GM21576 (cell line): ENCODE results near the gene BCAM.
A peak's percentile ranks its signal among the peaks of the same experiment; 100 is the strongest.
"Not testable (repeated sequence)": the region's sequence is repeated elsewhere in the genome, so short reads cannot be mapped to it uniquely, and the experiment has no call there.

Experiments used
- ATAC-seq: cut with Tn5 transposase; IDR thresholded peaks from one replicate; pipeline ENCODE4 v1.9.1; 2021; ENCODE audit warnings: mild to moderate bottlenecking, moderate library complexity; ENCODE audit not compliant: unreplicated experiment

Gene BCAM, protein sequence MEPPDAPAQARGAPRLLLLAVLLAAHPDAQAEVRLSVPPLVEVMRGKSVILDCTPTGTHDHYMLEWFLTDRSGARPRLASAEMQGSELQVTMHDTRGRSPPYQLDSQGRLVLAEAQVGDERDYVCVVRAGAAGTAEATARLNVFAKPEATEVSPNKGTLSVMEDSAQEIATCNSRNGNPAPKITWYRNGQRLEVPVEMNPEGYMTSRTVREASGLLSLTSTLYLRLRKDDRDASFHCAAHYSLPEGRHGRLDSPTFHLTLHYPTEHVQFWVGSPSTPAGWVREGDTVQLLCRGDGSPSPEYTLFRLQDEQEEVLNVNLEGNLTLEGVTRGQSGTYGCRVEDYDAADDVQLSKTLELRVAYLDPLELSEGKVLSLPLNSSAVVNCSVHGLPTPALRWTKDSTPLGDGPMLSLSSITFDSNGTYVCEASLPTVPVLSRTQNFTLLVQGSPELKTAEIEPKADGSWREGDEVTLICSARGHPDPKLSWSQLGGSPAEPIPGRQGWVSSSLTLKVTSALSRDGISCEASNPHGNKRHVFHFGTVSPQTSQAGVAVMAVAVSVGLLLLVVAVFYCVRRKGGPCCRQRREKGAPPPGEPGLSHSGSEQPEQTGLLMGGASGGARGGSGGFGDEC

DNA sequence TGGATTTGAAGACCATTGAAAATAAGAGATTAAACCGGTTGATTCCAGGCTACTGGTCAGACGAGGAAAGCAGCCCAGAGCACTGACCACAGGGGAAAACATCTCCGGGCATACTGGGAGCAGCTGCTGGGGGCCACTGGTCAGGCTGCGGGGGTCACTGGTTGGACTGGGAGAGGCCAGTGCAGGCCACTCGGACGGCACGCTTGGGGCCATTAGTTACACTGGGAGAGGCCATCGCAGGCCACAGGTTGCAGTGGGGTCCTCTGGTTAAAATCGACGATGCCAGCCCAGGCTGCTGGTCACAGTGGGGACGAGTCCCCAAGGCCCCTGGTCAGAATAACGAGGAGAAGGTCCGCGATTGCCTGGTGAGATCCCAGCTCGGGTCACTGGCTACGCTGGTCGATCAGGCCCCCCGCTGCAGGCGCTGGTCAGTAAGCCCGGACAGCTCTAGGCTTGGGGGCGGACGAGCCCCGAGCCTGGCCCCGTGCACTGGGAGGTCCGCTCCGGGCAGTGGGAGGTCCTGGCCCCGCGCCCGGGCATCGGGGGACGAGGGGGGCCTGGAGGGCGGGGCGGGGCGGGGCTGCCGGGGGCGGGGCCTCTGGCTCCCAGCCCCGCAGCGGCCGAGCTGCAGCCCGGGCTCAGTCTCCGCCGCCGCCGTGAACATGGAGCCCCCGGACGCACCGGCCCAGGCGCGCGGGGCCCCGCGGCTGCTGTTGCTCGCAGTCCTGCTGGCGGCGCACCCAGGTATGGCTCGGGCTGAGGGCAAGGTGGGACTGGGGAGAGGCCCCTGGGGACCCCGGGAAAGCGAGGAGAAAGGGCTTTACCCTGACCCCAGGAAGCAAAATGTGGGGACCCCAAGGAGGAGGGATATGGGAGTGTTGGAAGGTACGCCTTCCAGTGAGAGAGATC is at the start of gene BCAM:
Gene BCAM, plus strand, starts transcription at position 641 of the 909 bp plus-strand sequence. Its CDS starts 22 bp downstream, at position 663.
- ATAC-seq, result no peak

DNA sequence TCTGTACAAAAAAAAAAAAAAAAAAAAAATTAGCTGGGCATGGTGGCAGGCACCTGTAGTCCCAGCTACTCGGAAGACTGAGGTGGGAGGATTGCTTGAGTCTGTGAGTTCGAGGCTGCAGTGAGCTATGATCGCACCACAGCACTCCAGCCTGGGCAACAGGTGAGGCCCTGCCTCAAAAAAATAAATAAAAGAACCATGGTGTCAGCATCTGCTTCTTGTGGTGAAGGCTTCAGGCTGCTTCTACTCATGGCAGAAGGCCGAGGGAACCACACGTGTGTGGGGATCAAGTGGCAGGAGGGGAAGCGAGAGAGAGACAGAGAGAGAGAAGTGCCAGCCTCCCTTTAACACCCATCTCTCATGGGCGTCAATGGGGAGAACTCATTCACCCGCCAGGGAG is 46.9 kb upstream of the BCAM start:
- ATAC-seq, result no peak

DNA sequence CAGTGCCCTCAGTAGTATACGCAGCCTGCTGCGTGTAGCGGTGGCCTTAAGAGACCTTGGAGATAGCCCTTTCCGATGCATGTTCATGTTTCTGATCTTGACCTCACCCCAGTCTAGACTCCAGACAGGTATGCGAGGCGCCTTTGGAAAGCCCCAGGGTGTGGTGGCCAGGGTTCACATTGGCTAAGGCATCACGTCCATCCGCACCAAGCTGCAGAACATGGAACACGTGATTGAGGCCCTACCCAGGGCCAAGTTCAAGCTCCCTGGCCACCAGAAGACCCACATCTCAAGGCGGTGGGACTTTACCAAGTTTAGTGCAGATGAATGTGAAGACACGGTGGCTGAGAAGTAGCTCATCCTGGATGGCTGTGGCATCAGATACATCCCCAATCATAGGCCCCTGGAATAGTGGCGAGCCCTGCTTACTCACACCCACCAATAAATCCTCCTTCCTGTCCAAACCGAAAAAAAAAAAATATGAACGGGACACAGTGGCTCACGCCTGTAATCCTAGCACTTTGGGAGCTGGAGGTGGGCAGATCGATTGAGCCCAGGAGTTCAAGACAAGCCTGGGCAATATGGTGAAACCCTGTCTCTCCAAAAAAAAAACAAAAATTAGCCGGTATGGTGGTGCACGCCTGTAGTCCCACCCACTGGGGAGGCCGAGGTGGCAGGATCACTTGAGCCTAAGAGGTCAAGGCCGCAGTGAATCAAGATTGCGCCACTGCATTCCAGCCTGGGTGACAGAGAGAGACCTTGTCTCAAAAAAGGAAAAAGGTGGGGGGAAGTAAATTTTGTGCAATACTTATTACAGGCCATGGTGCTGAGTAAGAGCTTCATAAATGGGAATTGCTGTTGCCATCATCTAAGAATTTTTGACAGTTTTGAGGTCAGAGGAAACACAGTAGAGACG is 43.6 kb upstream of the BCAM start:
- no peak for ATAC-seq

DNA sequence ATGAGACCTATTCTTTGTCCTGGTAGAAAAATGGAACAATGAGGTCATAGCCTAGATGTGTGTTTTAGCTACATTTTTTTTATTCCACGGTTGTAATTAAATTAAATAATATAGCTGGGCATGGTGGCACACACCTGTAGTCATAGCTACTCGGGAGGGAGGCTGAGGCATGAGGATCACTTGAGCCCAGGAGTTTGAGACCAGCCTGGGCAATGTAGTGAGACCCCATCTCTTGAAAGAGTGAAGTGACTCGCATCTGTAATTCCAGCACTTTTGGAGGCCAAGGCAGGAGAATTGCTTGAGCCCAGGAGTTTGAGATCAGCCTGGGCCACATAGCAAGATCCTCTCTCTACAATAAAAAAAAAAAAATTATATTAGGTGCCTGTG is 43.0 kb upstream of the BCAM start:
- no peak for ATAC-seq

DNA sequence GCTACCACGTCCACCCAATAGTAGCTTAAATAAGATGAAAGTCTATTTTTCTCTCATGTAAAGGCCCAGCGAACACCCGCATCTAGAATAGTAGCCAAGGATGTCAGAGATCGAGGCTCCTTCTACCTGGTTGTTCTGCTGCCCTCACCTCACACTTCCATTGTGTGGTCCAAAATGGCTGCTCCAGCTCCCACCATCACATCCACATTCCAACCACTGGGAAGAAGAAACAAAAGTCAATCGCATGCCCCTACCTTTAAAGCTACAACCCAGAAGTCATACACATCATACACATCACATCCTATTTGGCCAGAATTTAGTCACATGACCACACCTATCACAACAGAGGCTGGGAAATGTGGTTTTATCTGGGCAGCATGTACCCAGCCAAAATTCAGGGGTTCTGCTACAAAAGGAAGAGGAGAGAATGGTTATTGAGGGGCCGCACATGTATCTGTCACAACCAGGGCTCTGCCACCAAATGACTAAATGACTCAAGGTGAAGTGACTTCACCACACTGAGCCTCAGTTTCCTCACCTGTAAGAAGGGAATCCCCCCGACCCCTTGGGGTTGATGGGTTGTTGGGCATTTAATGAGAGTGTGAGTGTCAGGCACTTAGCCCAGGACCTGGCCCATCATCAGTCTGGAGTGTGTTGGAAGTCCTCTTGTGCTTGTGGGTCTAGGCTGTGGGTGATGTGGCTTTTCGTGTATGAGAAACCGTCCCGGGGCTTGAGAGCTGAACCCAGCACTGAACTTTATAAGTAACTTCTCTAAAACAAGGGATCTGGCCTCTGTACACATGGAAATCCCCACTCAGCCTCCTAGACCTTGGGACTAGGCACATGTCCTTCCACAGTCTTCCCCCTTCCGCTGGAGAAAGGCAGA is 41.4 kb upstream of the BCAM start:
- no peak for ATAC-seq

DNA sequence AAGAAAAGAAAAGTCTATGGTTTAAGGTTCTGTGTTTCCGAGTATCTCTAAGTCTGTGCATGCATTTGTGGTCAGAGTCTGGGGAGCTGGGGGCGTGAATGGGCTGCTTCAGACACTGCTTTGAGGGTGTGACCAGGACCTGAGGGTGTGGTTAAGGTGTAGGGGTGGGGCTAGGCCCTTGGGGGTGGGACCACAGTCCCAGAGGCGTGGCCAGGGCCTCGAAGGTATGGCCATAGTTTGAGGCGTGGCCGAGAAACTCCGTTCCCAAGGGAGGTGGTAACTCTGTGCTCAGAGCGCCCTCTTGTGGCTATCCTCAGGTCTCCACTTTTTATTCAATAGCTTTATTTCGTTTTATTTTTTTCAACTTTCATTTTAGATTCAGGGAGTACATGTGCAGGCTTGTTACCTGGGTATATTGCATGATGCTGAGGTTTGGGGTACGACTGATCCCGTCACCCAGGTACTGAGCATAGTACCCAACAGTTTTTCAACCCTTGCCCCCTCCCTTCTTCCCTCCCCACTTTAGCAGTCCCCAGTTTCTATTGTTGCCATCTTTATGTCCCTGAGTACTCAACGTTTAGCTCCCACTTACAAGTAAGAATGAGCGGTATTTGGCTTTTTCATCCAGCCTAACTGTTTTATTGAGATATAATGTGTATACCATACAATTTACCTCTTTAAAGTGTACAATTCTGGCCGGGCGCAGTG is 38.2 kb upstream of the BCAM start:
- peak; percentile 94 for ATAC-seq

DNA sequence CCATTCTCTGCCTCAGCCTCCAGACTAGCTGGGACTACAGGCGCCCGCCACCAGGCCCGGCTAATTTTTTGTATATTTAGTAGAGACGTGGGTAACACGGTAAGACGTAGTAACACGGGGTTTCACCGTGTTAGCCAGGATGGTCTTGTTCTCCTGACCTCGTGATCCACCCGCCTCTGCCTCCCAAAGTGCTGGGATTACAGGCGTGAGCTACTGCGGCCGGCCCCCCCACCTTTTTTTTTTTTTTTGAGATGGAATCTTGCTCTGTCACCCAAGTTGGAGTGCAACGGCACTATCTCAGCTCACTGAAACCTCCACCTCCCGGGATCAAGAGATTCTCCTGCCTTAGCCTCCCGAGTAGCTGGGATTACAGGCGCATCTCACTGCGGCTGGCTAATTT is 36.8 kb upstream of the BCAM start:
- not testable (repeated sequence) for ATAC-seq

DNA sequence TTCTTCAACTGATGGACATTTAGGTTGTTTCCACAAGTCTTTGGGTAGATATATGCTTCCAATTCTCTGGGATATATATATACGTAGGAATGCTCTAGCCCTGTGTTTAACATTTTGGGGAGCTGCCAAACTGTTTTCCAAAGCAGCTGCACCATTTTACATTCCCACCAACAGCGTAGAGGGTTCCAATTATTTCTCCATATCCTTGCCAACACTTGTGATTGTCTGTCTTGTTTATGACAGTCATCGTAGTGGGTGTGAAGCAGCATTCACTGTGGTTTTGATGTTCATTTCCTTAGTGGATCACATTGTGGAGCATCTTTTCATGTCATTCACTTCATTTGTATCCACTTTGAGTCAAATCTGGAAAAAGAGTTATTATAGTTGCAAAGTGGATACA is 35.9 kb upstream of the BCAM start:
- ATAC-seq, result no peak

DNA sequence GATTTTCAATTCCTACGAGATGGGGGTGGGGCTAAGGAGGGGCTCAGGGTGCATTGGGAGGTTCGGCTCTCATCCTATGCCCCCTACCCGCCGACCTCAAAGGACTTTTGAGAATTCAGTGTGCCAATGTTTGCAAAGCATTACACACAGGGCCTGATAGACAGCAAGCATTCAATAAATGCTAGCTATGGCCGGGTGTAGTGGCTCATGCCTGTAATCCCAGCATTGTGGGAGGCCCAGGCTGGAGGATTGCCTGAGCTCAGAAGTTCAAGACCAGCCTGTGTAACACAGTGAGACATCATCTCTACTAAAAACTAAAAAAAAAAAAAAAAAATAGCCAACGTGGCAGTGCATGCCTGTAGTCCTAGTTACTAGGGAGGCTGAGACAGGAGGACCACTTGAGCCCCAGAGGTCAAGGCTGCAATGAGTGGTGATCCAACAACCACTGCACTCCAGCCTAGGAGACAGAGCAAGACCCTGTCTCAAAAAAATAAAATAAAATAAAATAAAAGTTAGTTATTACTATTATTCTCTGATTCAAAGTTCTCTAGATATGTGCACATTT is 33.1 kb upstream of the BCAM start:
- ATAC-seq, result no peak

DNA sequence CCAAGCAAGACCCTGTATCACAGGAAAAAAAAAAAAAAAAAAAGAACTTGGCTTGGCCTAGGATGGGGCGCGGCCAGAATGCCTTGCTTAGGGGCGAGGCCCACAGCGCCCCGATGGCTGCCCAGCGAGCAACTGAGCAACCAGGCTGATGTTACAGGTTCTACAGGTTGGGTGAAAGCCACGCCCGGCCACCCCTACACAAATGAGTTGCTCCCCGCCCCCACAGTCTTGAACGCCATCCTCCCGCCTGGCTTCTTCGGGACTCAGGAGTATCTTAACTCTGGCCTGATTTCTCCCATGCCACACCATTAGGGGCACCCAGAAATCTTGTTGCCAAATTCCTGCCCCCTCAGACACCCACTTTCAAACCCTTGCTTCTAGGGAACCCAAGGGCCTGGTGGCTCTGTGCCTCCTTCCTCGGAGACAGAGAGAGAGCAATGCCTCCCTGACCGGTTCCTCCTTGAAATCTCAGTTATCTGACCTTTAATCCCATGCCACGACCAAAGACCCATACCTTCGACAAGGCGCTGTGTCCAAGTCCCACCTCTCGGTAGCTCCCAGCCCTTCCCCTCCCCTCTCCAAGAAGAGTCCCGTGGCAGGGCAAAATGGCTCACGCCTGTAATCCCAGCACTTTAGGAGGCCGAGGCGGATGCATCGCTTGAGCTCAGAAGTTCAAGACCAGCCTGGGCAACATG is 32.4 kb upstream of the BCAM start:
- ATAC-seq, result no peak

DNA sequence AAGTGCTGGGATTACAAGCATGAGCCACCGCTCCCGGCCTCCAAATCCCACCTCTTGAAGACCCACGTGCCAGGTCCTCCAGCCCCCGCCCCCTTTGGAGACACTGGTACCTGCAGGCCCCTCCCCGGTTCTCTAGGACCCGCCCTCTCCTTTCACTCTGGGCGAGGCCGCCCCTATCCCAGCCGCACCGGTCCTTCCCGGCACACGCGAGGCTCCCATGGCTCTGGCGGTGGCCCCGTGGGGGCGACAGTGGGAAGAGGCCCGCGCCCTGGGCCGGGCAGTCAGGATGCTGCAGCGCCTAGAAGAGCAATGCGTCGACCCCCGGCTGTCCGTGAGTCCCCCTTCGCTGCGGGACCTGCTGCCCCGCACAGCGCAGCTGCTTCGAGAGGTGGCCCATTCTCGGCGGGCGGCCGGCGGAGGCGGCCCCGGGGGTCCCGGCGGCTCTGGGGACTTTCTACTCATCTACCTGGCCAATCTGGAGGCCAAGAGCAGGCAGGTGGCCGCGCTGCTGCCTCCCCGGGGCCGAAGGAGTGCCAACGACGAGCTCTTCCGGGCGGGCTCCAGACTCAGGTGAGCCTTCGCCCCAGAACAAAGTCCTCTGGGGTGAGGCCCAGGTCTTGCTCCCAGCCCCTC is 31.1 kb upstream of the BCAM start, which contains the start of gene CBLC:
Gene CBLC, plus strand, starts transcription at position 176 of the 633 bp plus-strand sequence. Its CDS starts 42 bp downstream, at position 218.
- no peak for ATAC-seq

DNA sequence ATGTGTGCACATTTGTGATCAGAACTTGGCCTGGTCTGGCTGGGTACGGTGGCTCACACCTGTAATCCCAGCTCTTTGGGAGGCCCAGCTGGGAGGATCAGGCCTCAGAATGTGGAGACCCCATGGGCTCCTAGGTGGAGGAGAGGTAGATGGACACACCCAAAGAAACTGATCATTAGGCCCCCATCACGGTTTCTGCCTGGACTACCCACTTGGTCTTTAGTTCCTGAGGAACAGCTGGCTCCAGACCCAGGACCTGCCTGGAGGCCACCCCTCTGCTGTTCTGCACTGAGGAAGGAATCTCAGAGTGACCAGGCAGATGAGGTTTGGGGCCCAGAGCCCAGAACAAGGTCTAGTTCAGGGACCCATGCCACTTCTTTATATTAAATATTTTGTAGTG is 29.8 kb upstream of the BCAM start:
- no peak for ATAC-seq

DNA sequence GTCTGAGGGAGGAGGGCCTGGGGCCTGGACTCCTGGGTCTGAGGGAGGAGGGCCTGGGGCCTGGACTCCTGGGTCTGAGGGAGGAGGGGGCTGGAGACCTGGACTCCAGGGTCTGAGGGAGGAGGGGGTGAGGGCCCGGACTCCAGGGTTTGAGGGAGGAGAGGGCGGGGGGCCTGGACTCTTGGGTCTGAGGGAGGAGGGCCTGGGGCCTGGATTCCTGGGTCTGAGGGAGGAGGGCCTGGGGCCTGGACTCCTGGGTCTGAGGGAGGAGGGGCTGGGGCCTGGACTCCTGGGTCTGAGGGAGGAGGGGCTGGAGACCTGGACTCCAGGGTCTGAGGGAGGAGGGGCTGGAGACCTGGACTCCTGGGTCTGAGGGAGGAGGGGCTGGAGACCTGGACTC is 27.2 kb upstream of the BCAM start:
- ATAC-seq, result not testable (repeated sequence)

DNA sequence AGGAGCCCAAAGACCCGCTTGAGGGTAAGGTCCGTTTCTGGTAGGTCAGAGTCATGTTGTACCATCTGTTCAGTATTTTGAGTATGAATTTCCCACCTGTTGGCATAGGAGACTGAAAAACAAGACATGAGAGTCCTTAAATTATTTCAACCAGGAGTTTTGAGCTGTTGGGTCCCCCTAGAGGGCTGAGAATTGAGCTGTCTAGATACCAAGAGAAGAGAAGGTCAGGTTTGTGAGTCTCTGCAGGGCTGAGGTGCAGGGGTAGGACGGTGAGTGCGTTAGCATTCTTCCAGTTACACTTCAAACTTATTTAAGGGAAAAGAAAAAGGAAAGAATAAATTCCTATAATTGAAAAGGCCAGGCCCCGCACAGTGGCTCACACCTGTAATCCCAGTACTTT is 26.2 kb upstream of the BCAM start:
- no peak for ATAC-seq

DNA sequence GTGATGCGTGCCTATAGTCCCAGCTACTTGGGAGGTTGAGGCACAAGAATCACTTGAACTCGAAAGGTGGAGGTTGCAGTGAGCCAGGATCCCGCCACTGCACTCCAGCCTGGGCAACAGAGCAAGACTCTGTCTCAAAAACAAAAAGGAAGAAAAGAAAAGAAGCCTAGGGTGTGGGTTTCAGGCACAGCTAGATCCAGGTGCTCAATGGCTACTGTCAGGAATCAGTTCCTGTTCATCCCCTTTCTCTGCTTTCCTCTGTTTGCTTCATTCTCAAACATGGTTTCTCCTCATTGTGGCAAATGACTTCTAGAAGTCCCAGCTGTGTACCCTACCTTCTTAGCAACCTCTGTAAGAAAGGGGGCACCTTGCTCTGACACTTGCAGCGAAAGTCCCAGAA is 25.4 kb upstream of the BCAM start:
- no peak for ATAC-seq

DNA sequence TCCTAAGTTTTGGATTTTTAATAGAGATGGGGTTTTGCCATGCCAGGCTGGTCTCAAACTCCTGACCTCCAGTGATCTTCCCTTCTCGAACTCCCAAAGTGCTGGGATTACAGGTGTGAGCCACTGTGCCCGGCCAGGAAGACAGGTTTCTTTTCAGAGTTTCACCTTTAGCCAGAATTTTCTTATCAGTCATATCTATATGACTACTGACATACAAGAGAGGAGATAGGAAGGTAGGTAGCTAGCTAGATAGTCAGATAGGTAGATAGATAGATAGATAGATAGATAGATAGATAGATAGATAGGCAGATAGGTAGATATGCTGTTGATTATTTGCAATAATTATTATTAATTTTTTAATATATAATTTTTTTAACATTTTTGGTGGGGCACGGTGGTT is 23.6 kb upstream of the BCAM start:
- ATAC-seq, result no peak

DNA sequence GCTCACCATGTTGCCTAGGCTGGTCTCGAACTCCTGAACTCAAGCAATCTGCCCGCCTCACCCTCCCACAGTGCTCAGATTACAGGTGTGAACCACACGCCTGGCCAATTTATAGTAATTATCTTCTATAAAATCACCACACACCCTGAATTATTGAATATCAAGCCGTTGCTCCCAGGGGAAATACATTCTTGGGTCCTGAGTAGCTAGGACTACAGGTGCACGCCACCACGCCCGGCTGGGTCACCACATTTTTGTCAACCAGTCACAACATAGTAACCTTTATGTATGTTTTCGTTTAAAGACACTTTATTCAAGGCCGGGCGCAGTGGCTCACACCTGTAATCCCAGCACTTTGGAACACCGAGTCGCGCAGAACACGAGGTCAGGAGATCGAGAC is 22.9 kb upstream of the BCAM start:
- ATAC-seq, result no peak
